Measurements from ENCODE around the gene MICAL2. TPM values are rescaled to one million over a fixed set of nuclear protein-coding genes. Genes with fewer than 3 reads are reported as not detected.
A peak's percentile ranks its signal among the peaks of the same experiment; 100 is the strongest.

Gene MICAL2
- total RNA-seq, 1 experiment from 2014 or later: 62.9 TPM

DNA sequence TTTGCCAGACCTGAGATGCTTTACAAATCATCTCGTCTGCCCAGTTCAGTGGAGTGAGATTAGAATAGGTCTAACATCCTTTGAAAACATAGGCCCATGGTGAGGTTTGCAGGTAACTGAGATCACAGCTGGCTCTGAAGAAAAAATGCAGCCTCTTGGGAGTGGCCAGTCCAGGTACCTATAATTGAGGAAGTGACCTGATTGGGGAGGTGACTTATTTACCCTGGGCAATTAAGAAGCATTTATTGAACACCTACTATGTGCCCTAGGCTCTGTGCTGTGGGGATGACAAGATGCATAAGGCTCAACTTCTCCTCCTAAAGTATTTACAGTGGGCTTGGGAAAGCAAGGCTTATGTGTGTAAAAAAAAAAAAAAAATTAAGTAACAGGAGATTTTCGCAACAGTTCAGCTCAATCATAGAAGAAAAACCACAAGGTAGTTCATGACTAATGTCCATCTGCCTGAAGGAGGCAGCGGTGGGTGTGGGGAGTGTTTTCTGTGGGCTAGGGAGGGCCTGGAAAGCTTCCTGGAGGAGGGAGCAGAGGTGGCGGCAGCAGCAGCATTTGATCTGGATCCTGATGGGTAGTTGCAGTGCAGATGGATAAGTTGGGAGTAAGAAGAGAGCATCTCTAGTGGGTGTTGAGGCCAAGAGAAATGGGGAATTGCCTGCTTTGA lies 16.1 kb downstream of the MICAL2 start:
- CTCF ChIA-PET: interaction anchor here (0.6 to 0.9 kb wide), 4 partner anchors 57 to 107 kb away, joined by 3 to 5 read pairs (median 4); no protein-coding TSS in a partner anchor
- Histone ChIP-seq H3K4me1 (ENCODE audit: insufficient read depth, low read length) (peaks cover 57% of the 10 kb centered on the region), H3K36me3 (ENCODE audit: low read depth, low read length) (peaks cover 9% of the 10 kb centered on the region; the same call in 1 of the 2 replicates), H3K4me3 (ENCODE audit: low read length) (peak overlapping the region; percentile 14; the same call in 1 of the 2 replicates), H3K27ac (ENCODE audit: low read length) (peak overlapping the region; percentile 84), H4K20me1 (ENCODE audit: low read length) (no peaks in the 10 kb centered on the region; the same call in 1 of the 2 replicates), H3F3A (ENCODE audit: low read length, unreplicated experiment) (peaks cover 5% of the 10 kb centered on the region), H3K27me3 (ENCODE audit: low read length) (no peaks in the 10 kb centered on the region), H3K79me2 (ENCODE audit: low read length) (peaks cover 87% of the 10 kb centered on the region), H3K9ac (ENCODE audit: low read length) (peak overlapping the region; percentile 46), H3K9me2 (replicated peaks; ENCODE audit: low read length) (no peaks in the 10 kb centered on the region), H3K4me2 (ENCODE audit: low read length) (peak overlapping the region; percentile 72), H3K9me3 (ENCODE audit: low read length) (no peaks in the 10 kb centered on the region), H2AFZ (ENCODE audit: low read length) (no peak overlapping the region)
- DNase-seq (peak; percentile 65), ATAC-seq (peak; percentile 10)
- TF ChIP-seq EZH2phosphoT487 (IDR thresholded peaks at IDR 0.05; ENCODE audit: borderline replicate concordance, low read length): no peak
- TF ChIP-seq, protein P1, sequence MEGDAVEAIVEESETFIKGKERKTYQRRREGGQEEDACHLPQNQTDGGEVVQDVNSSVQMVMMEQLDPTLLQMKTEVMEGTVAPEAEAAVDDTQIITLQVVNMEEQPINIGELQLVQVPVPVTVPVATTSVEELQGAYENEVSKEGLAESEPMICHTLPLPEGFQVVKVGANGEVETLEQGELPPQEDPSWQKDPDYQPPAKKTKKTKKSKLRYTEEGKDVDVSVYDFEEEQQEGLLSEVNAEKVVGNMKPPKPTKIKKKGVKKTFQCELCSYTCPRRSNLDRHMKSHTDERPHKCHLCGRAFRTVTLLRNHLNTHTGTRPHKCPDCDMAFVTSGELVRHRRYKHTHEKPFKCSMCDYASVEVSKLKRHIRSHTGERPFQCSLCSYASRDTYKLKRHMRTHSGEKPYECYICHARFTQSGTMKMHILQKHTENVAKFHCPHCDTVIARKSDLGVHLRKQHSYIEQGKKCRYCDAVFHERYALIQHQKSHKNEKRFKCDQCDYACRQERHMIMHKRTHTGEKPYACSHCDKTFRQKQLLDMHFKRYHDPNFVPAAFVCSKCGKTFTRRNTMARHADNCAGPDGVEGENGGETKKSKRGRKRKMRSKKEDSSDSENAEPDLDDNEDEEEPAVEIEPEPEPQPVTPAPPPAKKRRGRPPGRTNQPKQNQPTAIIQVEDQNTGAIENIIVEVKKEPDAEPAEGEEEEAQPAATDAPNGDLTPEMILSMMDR (conservative IDR thresholded peaks at IDR 0.05; ENCODE audit: low read depth, low read length): no peak
- BruUV-seq (replicated peaks): no TSS peak
- intact Hi-C loops (cut with micrococcal nuclease): no loop called here
- POLR2A ChIA-PET (ENCODE audit: unreplicated experiment): interaction anchor here (0.6 to 0.7 kb wide), 4 partner anchors 16 to 222 kb away, joined by 3 to 12 read pairs (median 4); partner anchors contain the start of gene MICAL2

DNA sequence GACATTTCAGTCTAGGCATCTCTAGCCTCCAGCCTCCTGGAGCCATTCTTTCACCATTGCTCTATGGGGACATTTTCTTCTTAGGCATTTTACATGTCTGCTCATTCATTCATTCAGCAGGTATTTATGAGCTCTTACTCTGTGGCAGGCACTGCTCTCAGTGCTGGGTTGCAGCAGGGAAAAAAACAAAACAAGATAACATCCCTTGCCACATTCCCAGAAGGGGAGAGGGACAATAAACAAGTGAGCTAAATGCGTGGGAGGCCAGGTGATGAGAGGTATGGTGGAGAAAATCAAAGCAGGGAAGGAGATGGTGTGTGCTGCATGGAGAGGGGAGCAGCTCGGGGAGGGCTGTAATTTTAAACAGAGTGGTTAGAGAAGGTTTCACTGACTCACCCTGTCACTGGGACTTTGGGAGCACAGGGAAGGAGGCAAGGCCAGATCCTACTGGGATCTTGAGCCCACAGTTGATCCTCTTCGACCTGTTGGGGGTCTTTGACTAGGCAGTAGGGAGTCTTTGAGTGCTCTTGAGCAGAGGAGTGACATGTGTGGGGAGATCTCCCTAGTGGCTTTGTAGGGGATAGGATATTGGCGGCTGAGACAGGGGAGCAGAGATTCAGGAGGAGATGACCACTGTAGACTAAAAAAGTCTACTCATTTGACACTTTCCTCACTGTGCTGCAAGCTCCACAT lies 17.0 kb downstream of the MICAL2 start:
- intact Hi-C loops (cut with micrococcal nuclease): no loop called here
- 0 out of 2 replicates have a peak overlapping the region, but pooled peaks have one; percentile 84 for H3K27ac ChIP-seq (ENCODE audit: low read length)

More for the DNA sequence above, 17.0 kb downstream of the MICAL2 start:
- Histone ChIP-seq H2AFZ (ENCODE audit: low read length) (no peak overlapping the region), H3K36me3 (ENCODE audit: low read depth, low read length) (peaks cover 6% of the 10 kb centered on the region; the same call in 1 of the 2 replicates), H3K79me2 (ENCODE audit: low read length) (peaks cover 87% of the 10 kb centered on the region), H3K4me2 (ENCODE audit: low read length) (0 out of 2 replicates have a peak overlapping the region, but pooled peaks have one; percentile 72), H4K20me1 (ENCODE audit: low read length) (no peaks in the 10 kb centered on the region; the same call in 1 of the 2 replicates), H3K4me1 (ENCODE audit: insufficient read depth, low read length) (peaks cover 57% of the 10 kb centered on the region), H3K9ac (ENCODE audit: low read length) (no peak overlapping the region), H3F3A (ENCODE audit: low read length, unreplicated experiment) (peaks cover 5% of the 10 kb centered on the region), H3K9me2 (replicated peaks; ENCODE audit: low read length) (no peaks in the 10 kb centered on the region), H3K9me3 (ENCODE audit: low read length) (no peaks in the 10 kb centered on the region), H3K27me3 (ENCODE audit: low read length) (no peaks in the 10 kb centered on the region), H3K4me3 (ENCODE audit: low read length) (no peak overlapping the region)
- BruUV-seq (replicated peaks): no TSS peak
- ChIA-PET CTCF (no interaction called here), POLR2A (ENCODE audit: unreplicated experiment) (interaction anchor here (0.6 kb wide), 2 partner anchors 17 to 39 kb away, joined by 5 to 12 read pairs; partner anchors contain the start of gene MICAL2)
- DNase-seq (no peak), ATAC-seq (no peak)
- TF ChIP-seq EZH2 (IDR thresholded peaks at IDR 0.05; ENCODE audit: low read length, unreplicated experiment): no peak
- no peak for TF ChIP-seq EZH2phosphoT487 (IDR thresholded peaks at IDR 0.05; ENCODE audit: borderline replicate concordance, low read length)
- TF ChIP-seq, protein P1 (conservative IDR thresholded peaks at IDR 0.05; ENCODE audit: low read depth, low read length): no peak

All from PC-3 (cell line).